Stromal cell of bone marrow (primary cell): ENCODE measurements around the gene TBC1D2.

Source experiments
- DNase-seq: peaks from one replicate; pipeline ENCODE4 v3.0.0-alpha.2; 2012; ENCODE audit warnings: low read depth

Gene TBC1D2

GRCh38 chr9:98241357-98242300 lies 13.8 kb downstream of the TBC1D2 start:
- DNase-seq, result no peak

DNA sequence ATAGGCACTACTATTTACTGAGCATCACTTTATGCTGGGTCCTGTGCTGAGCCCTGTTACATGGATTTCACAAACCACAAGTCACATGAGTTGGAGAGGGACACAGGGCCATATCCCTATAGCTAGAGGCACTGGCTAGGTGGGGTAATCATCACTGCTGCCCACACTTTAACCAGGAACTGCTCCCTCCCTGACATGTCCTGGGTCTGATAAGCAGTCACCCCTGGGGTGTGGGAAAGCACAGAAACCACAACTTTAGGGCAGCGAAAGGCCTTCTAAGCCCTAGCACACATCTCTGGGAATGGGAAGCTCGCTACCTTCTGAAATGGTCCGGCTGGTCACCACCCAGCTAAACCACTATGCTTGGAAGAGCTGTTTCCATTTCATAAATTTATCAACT lies 15.0 kb downstream of the TBC1D2 start:
- no peak for DNase-seq

GRCh38 chr9:98236901-98237487 lies 18.5 kb downstream of the TBC1D2 start:
- no peak for DNase-seq

DNA sequence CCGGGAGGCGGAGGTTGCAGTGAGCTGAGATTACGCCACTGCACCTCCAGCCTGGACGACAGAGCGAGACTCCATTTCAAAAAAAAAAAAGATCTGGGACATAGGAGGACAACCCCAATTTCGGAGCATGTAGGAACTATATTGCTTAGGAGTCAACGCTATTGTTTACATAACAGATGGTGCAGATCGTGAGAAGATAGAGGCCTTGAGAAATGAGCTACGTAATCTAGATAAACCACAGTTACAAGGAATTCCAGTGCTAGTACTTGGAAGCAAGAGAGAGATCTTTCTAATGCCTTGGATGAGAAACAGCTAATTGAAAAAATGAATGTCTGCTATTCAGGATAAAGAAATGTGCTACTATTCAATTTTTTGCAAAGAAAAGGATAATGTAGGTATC lies 20.3 kb downstream of the TBC1D2 start:
- DNase-seq, result no peak

DNA sequence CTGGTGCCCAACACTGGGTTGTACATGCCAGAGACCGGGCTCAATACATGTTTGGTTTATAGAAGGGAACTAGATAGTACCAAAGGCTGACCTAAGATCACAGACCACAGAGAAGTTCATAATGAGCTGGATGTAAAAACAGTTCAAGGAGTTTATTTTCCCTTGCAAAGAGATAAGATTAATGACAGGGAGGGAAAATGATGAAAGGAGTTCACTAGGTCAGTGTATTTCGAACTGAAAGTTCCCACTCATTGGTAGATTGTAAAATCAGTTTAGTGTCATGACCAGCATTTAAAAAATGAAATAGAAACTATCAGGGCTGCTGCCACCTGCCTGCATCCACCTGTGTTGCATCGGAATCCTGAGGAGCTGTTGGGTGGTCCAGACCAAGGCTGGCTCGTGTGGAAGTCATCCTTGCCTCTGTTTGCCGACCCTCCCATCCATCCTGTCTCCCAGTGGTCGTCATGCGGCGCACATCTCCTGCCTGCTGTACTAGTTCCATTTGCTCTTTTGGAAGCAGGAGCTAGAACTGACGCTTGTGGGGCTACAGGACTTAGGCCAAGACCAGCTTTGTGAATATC lies 21.1 kb downstream of the TBC1D2 start:
- no peak for DNase-seq

DNA sequence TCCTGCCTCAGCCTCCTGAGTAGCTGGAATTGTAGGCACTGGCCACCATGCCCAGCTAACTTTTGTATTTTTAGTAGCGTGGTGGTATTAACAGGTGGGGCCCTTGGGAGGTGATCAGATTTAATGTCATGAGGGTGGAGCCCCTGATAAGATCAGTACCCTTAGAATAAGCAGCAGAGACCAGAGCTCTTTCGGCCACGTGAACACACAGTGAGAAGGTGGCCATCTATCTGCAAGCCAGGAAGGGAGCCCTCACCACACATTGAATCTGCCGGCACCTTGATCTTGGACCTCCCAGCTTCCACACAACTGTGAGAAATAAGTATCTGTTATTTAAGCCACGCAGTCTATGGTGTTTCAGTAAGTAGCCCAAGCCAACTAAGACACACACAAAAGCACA lies 22.5 kb downstream of the TBC1D2 start:
- DNase-seq, result no peak

DNA sequence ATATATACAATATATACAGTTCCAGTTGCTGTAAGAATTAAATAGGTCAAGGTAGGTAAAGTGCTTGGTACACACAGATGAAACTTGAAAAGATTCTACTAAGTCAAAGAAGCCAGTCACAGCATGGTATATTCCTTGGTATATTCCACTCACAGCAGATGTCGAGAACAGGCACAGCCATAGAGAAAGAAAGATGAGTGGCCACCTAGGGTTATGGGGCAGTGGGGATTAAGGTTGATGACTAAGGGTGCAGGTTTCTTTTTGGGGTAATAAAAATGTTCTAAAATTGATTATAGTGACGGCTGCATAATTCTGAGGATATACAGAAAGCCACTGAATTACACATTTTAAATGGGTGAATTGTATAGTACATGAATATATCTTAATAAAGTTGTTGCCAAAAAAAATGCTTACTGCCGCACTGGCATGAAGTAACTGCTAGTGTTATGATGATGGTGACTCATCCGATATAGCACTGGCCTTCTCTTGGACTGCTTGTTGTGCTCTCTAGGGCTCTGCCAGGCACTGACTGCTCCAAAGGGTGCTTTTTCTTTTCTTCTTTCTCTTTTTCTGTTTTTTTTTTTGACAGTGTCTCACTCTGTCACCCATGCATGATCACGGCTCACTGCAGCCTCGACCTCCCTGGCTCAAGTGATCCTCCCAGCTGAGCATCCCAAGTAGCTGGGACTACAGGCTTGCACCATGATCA lies 23.5 kb downstream of the TBC1D2 start:
- DNase-seq, result peak; percentile 77

DNA sequence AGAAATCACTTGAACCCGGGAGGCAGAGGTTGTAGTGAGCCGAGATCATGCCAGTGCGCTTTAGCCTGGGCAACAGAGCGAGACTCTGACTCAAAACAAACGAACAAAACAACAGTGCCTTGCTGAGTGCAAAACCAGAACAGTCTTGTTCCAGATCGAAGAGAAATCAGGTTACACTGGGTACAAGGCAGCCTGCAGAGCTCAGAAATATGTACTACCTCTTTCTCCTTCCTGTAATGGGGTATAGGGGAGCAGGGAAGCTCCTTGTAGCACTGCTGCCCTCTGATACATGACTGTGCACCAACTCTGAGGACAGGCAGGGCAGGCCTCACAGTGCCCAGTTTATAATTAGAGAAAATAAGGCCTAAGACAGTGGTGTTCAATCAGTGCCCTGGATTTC lies 24.7 kb downstream of the TBC1D2 start:
- DNase-seq, result no peak

- no peak for DNase-seq
Measured at GRCh38 chr9:98230304-98230703, 25.1 kb downstream of the TBC1D2 start.

- DNase-seq, result no peak
Measured at GRCh38 chr9:98229620-98230019, 25.8 kb downstream of the TBC1D2 start.

DNA sequence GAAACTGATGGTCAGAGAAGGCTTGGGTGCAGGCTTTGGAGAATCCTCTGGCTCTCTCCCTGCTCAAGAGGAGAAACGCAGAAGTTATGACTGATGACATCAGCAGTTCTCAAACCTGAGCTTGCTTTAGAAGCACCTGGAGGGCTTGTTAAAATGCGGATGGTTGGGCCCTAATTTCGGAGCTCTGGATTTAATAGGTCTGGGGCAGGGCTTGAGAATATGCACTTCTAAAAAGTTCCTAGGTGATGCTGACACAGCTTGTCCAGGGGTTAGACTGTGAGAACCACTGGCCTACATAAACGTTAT lies 26.4 kb downstream of the TBC1D2 start:
- no peak for DNase-seq

- DNase-seq, result no peak
Measured at GRCh38 chr9:98228392-98229089, 26.9 kb downstream of the TBC1D2 start.

- no peak for DNase-seq
Measured at GRCh38 chr9:98227883-98228282, 27.6 kb downstream of the TBC1D2 start.

- DNase-seq, result no peak
Measured at GRCh38 chr9:98226957-98227356, 28.5 kb downstream of the TBC1D2 start.

GRCh38 chr9:98226516-98226915 lies 28.9 kb downstream of the TBC1D2 start:
- no peak for DNase-seq

DNA sequence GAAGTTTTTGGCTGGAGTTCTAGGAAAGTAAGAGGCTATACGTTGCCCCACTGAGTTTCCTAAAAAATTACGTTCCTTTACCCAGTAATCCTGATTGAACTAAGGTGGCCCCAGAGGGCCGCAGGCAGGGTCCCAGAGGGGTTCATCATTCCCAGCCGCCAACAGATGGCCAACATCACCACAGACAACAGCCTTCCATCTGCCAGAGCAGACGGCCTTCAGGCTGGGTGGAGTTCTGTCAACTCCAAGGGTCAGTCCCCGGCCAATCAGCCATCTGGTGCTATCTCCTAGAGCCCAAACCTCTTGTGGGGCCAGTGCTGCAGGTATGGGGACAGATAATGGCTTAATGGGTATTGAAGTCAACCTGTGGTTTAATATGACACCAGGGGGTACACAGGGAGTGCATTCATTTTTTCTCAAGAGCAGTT lies 30.4 kb downstream of the TBC1D2 start:
- DNase-seq, result no peak

- DNase-seq, result peak; percentile 95
Measured at GRCh38 chr9:98222885-98223691, 32.4 kb downstream of the TBC1D2 start.

DNA sequence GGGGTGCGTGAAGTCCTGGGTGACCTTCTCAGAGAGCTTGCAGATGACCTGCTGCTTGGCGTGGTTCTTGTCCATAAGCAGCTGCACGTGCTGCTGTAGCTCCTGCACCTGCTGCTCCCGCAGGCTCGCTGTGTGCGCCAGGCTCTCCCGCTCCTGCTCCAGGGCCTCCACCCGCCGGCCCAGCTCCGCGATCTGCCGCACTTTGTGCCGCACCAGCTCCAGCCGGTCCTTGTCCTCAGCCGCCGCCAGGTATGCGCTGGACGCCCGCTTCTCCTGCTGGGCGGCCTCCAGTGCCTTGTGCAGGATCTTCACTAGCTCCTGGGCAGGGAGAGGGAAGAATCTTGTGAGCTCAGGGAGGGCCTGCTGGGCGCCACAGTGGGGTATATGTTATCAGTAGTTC lies 34.5 kb downstream of the TBC1D2 start:
- no peak for DNase-seq

GRCh38 chr9:98219794-98220370 lies 35.6 kb downstream of the TBC1D2 start:
- no peak for DNase-seq

- DNase-seq, result no peak
Measured at GRCh38 chr9:98219364-98219716, 36.1 kb downstream of the TBC1D2 start.
